PC-9 (cell line): ENCODE data around the gene DIDO1. TPM values are rescaled to one million over a fixed set of nuclear protein-coding genes. Genes with fewer than 3 reads are reported as not detected.

Experiments
- BruUV-seq: library from RNA; stranded (reverse); fragments of 400-500 nt; replicated peaks from 2 replicates; lab custom pipeline; 2021; lab: Mats Ljungman, UMichigan
- CTCF ChIA-PET: fragments of 300-600 bp; sonication (Branson Sonifier 250); formaldehyde crosslinking; loops from one replicate; lab custom pipeline; 2022; ENCODE audit warnings: antibody characterized with exemption; lab: Charles Lee
- POLR2A ChIA-PET: fragments of 300-600 bp; sonication (Branson Sonifier 250); formaldehyde crosslinking; loops from one replicate; lab custom pipeline; 2022; ENCODE audit warnings: antibody characterized with exemption; ENCODE audit not compliant: unreplicated experiment; lab: Charles Lee
- DNase-seq, 2 experiments: peaks; one replicate each; pipeline versions ENCODE4 v3.0.0 to v3.0.0-alpha.2; 2015 to 2022; ENCODE audit warnings: mixed read lengths in 1 of 2
- H2AFZ ChIP-seq: fragments of 200-600 bp; sonication (generic); 2 replicates; pipeline ENCODE4 v1.8.1; 2017; ENCODE audit warnings: antibody characterized with exemption
- H3F3A ChIP-seq: fragments of 200-600 bp; sonication (generic); 2 replicates; pipeline ENCODE4 v1.8.1; 2017; ENCODE audit warnings: antibody characterized with exemption, mild to moderate bottlenecking, low read depth; ENCODE audit not compliant: insufficient read depth
- H3K27ac ChIP-seq: fragments of 200-600 bp; sonication (generic); 2 replicates; pipeline ENCODE4 v1.6.1; 2016; ENCODE audit warnings: mixed run types
- H3K27me3 ChIP-seq: fragments of 200-600 bp; sonication (generic); 2 replicates; pipeline ENCODE4 v1.6.1; 2016; ENCODE audit warnings: low read depth, mixed run types; ENCODE audit not compliant: insufficient read depth
- H3K36me3 ChIP-seq: fragments of 200-600 bp; sonication (generic); 2 replicates; pipeline ENCODE4 v1.6.1; 2016; ENCODE audit warnings: low read depth, mixed run types
- H3K4me1 ChIP-seq: fragments of 200-600 bp; sonication (generic); replicated peaks from 2 replicates; pipeline ENCODE4 v1.6.1; 2016; ENCODE audit warnings: mixed run types; ENCODE audit not compliant: insufficient read depth
- H3K4me2 ChIP-seq: fragments of 200-600 bp; sonication (generic); 2 replicates; pipeline ENCODE4 v1.6.1; 2017; ENCODE audit warnings: mixed run types
- H3K4me3 ChIP-seq: fragments of 200-600 bp; sonication (generic); 2 replicates; pipeline ENCODE4 v1.6.1; 2016; ENCODE audit warnings: mixed run types
- H3K79me2 ChIP-seq: fragments of 200-600 bp; sonication (generic); 2 replicates; pipeline ENCODE4 v1.6.1; 2017; ENCODE audit warnings: low read depth, mixed run types
- H3K9me2 ChIP-seq: fragments of 200-600 bp; sonication (generic); 2 replicates; pipeline ENCODE4 v1.8.1; 2017; ENCODE audit warnings: mild to moderate bottlenecking; ENCODE audit not compliant: insufficient read depth
- H3K9me3 ChIP-seq: fragments of 200-600 bp; sonication (generic); 2 replicates; pipeline ENCODE4 v1.8.1; 2016; ENCODE audit warnings: low read depth; ENCODE audit not compliant: insufficient read depth
- H4K20me1 ChIP-seq: fragments of 200-600 bp; sonication (generic); 2 replicates; pipeline ENCODE4 v1.8.1; 2017; ENCODE audit not compliant: insufficient read depth
- EZH2 ChIP-seq: fragments of 200-600 bp; sonication (generic); IDR thresholded peaks from 2 replicates; pipeline ENCODE4 v1.8.0; 2017; ENCODE audit warnings: antibody characterized with exemption, low read depth
- intact Hi-C: fragments of 100-400 bp; cut with micrococcal nuclease; formaldehyde crosslinking; loops from one replicate; pipeline ENCODE4 v1.10.0; 2022; ENCODE audit not compliant: unreplicated experiment
- total RNA-seq: library from RNA; stranded (reverse); gene quantifications from 2 replicates; pipeline ENCODE4 v1.2.3, GENCODE V29; 2021
- TF ChIP-seq, protein P1 (sequence below): fragments of 200-600 bp; sonication (generic); conservative IDR thresholded peaks from 2 replicates; pipeline ENCODE4 v1.6.1; 2017; ENCODE audit warnings: mixed run types, antibody characterized with exemption, mild to moderate bottlenecking, moderate library complexity

DIDO1 gene
- total RNA-seq, 1 experiment from 2014 or later, result 61.4 TPM

DNA sequence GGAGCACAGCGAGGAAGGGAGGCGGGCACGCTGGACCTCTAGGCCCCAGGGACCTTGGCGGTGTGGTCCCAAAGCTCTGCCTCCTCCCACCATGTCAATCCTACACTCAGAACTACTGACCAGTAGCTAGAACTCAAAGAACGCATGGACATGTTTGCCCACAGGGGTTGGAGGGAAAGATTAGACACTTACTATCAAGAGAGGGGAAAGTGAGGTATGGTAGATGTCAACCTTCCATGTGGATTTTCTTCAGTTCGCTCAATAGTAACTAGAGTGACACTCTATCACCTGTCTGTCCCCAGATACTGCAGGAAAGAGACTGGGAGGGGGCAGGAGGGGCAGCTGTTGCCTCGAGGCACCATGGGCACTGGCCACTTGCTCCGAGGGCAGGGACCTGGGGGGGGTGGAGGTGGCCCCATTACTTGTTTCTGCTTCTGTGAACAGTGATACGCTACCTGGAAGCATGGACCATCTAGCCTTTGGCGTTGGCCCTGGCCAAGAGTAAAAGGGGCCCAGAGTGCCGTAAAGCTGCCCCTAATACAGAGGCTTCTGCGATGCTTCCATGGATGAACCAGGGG, 912 bp upstream of the DIDO1 start:
- Histone ChIP-seq H3K36me3 (no peaks in the 10 kb centered on the region), H3K27ac (peak overlapping the region; percentile 27), H3K4me2 (peak overlapping the region; percentile 96), H2AFZ (no peak overlapping the region), H3K4me1 (peaks cover 35% of the 10 kb centered on the region), H3K9me3 (no peaks in the 10 kb centered on the region), H3K9me2 (no peaks in the 10 kb centered on the region), H3F3A (peaks cover 40% of the 10 kb centered on the region), H4K20me1 (peaks cover 53% of the 10 kb centered on the region), H3K79me2 (peaks cover 94% of the 10 kb centered on the region), H3K4me3 (peak overlapping the region; percentile 75; the same call in 1 of the 2 replicates), H3K27me3 (no peaks in the 10 kb centered on the region)
- BruUV-seq, result TSS peak; percentile 47
- no peak for DNase-seq
- TF ChIP-seq, protein P1, sequence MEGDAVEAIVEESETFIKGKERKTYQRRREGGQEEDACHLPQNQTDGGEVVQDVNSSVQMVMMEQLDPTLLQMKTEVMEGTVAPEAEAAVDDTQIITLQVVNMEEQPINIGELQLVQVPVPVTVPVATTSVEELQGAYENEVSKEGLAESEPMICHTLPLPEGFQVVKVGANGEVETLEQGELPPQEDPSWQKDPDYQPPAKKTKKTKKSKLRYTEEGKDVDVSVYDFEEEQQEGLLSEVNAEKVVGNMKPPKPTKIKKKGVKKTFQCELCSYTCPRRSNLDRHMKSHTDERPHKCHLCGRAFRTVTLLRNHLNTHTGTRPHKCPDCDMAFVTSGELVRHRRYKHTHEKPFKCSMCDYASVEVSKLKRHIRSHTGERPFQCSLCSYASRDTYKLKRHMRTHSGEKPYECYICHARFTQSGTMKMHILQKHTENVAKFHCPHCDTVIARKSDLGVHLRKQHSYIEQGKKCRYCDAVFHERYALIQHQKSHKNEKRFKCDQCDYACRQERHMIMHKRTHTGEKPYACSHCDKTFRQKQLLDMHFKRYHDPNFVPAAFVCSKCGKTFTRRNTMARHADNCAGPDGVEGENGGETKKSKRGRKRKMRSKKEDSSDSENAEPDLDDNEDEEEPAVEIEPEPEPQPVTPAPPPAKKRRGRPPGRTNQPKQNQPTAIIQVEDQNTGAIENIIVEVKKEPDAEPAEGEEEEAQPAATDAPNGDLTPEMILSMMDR, result no peak
- TF ChIP-seq EZH2, result no peak
- ChIA-PET POLR2A (no interaction called here), CTCF (no interaction called here)
- intact Hi-C loops, result loop anchor here (5.0 kb wide), 1 partner anchor 305 kb away; no protein-coding TSS in a partner anchor

DNA sequence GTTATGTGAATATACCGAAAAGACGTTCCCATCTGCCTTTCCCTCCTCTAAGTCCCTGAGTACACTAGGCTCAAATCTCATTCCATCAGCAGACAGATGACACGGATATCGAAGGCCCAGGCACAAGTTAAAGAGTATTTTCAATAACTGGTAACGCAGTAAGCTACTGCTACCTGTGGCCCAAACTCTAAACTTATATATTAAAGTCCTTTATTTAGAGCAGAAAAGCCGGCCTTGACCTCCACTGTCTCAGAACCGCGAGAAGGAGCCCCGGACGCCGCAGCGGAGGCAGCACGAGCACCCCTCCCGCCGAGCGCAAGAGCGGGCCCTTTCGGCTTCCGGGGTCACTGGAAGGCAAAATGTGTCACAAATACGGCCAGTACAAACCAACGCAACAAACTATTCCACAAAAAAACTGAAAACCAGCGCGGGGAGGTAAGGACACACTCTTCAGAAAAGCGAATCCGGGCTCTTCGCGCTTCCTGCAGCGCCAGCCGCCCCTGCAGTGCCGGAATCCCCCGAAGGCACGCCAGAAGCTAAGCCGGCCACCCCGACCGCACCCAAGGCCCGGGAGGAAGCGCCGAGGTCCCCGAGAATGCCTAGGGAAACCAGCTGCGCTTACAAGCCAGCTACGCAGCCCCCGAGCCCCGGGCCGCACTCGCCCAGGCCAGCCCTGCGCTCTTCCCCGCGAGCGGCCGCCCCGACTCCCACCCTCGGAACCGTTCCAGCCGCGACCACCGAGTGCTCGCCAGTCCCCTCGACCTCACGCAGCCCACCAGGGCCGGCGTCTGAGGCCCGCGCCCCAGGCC, 681 bp downstream of the DIDO1 start:
- H3F3A ChIP-seq, result peaks cover 38% of the 10 kb centered on the region
- intact Hi-C loops, result loop anchor here (1.0 to 5.0 kb wide), 2 partner anchors 12 to 303 kb away; no protein-coding TSS in a partner anchor
- H2AFZ ChIP-seq, result peak overlapping the region; percentile 74
- H3K36me3 ChIP-seq, result no peaks in the 10 kb centered on the region
- peak overlapping the region; percentile 96 for H3K4me2 ChIP-seq
- H3K9me3 ChIP-seq, result no peaks in the 10 kb centered on the region
- no peak for TF ChIP-seq EZH2
- TF ChIP-seq, protein P1, result no peak
- BruUV-seq, result no TSS peak
- H4K20me1 ChIP-seq, result peaks cover 57% of the 10 kb centered on the region
- H3K27me3 ChIP-seq, result no peaks in the 10 kb centered on the region
- H3K79me2 ChIP-seq, result peaks cover 94% of the 10 kb centered on the region
- H3K4me1 ChIP-seq, result peaks cover 35% of the 10 kb centered on the region
- H3K4me3 ChIP-seq, result peak overlapping the region; percentile 75
- H3K9me2 ChIP-seq, result no peaks in the 10 kb centered on the region
- peak overlapping the region; percentile 81 for H3K27ac ChIP-seq
- POLR2A ChIA-PET, result no interaction called here
- DNase-seq, result peak in 1 of 2 experiments; percentile 32
- CTCF ChIA-PET, result no interaction called here

DNA sequence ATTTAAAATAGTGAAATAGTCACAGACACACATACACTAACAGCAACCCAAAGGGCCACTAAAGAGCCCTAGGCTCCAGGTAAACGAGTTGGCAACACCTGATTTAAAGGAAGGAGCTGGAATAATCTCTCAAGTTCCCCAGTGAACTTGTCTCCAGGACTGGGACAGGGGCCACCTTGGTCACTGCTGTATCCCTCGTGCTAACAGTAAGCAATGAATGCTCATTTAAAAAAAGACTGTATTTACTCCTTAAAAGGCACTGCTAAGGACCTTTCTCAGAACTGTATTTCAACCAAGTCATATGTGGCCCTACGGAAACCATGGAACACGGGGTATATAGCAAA, 1.3 kb downstream of the DIDO1 start:
- BruUV-seq, result no TSS peak
- intact Hi-C loops, result loop anchor here (5.0 kb wide), 1 partner anchor 303 kb away; no protein-coding TSS in a partner anchor
- Histone ChIP-seq H3K4me1 (peaks cover 35% of the 10 kb centered on the region), H3K9me3 (no peaks in the 10 kb centered on the region), H3K4me3 (peak overlapping the region; percentile 75), H4K20me1 (peaks cover 57% of the 10 kb centered on the region), H3K79me2 (peaks cover 94% of the 10 kb centered on the region), H3K36me3 (no peaks in the 10 kb centered on the region), H3K4me2 (peak overlapping the region; percentile 96), H3K27me3 (no peaks in the 10 kb centered on the region), H2AFZ (peak overlapping the region; percentile 74; the same call in 1 of the 2 replicates), H3K9me2 (no peaks in the 10 kb centered on the region), H3K27ac (peak overlapping the region; percentile 81), H3F3A (peaks cover 33% of the 10 kb centered on the region)
- TF ChIP-seq EZH2, result no peak
- TF ChIP-seq, protein P1, result no peak
- CTCF ChIA-PET, result no interaction called here
- POLR2A ChIA-PET, result interaction anchor here (0.6 kb wide), 1 partner anchor 50 kb away, joined by 3 read pairs; no protein-coding TSS in a partner anchor
- DNase-seq, result no peak
